Stimulated activated CD4-positive, alpha-beta T cell treated with anti-CD3 and anti-CD28 coated beads, Interleukin-4, amount 100 ng/mL, for 1 hour (primary cell): ENCODE results near the gene PLPP7.

ENCODE experiments used
- DNase-seq: peaks from one replicate; pipeline ENCODE4 v3.0.0-alpha.2; 2020

Gene PLPP7

DNA sequence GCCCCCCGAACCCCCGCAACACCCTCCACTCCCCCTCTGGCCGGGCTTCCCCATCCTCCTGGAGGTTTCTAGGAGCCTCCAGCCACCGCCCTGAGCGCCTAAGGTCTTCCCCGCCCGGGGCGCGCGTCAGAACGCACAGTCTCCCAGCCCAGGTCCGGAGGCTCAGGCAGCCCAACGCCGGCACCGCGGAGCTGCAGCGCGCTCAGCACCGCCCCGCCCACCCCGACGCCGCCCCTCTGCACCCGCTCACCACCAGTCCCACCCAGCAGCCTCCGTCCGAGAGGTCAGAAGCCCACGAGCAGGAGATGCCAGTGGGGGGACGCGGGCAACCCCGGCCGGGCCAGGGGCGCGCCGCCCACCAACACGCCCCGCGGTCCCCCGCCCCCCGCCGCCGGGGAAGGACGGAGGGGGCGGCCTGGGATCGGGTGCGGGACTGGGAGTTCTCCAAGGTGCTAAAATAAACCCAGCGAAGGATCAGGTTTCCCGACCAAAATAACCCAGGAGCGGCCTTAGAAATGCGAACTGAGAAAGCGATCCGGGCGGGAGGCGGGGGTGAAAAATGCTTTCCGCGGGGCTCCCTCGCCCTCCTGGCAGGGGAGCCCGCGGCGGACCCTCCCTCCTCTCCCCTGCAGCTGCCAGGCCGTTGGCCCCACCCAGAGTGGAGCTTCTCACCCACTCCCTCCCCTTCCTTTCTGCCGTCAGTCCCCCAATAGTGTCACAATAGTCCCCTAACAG is 6.7 kb upstream of the PLPP7 start:
- DNase-seq = no peak

DNA sequence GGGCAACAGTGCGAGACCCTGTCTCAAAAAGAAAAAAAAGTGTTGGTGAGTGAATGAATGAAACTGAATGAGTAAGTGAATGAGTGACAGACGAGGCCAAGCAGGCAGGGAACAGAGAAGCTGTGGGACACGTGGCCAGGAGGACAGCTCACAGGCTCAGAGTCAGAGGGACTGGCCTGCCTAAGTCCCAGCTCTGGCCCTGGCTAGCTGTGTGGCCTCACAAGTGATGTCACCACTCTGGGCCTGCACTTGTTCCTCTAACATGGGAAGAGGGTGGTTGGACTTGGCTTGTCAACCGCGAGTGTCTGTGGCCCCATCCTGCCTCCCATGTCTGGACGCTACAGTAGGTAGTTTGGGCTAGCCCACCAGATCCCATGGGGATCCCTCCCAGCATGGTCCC is 4.7 kb upstream of the PLPP7 start:
- DNase-seq = no peak

DNA sequence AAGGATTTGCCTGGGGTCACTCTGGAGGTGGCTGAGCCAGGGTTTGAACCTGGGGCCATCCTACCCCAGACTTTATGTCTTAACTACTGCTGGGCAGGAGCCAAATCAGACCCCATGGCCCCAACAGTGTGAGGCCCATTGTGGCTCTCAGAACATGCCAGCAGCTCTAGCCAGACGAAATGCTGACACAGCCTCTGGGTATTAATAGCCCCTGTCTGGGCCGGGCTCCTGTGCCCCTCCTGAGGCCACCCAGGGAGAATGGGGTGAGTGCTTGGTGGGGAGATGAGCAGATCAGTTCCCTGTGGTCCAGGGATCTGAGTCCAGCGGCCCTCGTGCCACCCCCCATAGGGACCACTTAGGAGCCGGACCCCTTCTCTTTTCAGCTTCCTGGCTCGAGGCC is 2.2 kb upstream of the PLPP7 start:
- DNase-seq = no peak

DNA sequence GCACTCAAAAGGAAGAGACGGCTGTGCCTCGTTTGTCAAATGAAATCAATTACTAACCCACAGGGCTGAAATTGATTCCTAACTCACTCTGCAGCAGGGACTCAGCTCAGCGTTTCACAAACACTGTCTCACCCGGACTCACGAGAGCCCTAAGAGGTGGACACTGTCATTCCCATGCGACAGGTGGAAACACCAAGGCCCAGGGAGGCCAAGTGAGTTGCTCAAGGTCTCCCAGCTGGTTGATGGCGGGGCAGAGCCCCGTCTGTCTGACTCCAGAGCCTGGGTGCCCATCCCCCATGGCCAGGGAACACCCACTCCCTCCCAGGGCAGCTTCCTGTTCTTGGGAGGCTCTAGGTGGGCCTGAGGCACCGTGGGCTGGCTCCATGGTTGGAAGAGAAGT is 1.3 kb upstream of the PLPP7 start:
- DNase-seq = no peak

DNA sequence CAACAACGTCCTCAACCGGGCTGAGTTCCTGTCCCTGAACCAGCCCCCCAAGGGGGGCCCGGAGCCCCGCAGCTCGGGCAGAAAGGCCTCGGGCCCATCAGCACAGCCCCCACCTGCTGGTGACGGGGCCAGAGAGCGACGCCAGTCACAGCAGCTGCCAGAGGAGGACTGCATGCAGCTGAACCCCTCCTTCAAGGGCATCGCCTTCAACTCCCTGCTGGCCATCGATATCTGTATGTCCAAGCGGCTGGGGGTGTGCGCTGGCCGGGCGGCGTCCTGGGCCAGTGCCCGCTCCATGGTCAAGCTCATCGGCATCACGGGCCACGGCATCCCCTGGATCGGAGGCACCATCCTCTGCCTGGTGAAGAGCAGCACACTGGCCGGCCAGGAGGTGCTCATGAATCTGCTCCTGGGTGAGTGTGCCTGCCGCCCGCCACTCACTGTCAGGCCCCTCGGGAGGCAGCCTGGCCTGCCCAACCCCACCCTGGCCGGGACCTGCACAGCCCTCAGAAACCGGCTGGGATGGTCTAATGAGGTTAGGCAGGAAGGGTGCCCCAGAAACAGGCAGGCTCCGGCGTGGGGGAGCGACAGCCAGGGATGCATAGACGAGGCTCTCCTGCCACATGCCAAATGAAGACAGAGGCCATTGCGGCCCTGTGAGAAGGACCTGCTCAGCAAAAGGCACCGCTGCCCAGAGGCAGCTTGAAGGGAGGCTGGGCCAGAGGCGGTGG is 678 bp downstream of the PLPP7 start:
- no peak for DNase-seq

DNA sequence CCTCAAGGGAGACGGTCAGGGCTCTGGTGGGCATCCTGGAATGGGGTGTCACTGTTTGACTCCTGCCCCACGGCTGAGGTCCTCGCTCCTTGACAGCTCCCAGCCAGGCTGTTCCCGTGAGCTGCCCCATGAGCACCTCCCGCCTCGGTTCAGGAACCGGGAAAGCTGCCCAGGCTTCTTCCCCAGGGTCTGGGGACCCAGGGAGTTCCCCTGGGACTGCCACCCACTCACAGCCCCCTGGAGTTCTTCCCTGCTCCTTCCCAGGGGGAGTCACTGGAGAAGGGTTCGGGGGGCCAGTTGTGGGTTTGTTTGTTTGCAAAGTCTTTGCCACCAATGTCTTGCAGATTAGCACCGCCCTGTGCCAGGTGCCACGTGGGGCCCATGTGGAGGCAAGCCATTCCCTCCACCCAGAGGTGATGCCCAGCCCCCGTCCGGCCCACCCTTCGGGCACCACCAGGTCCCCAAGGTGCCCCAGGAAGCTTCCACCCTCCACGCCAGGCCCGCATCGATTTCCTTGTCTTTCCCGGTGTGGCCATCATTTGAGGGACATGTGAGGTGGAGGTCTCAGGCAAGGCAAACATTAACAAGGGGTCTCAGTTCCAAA is 1.3 kb downstream of the PLPP7 start:
- DNase-seq = no peak

DNA sequence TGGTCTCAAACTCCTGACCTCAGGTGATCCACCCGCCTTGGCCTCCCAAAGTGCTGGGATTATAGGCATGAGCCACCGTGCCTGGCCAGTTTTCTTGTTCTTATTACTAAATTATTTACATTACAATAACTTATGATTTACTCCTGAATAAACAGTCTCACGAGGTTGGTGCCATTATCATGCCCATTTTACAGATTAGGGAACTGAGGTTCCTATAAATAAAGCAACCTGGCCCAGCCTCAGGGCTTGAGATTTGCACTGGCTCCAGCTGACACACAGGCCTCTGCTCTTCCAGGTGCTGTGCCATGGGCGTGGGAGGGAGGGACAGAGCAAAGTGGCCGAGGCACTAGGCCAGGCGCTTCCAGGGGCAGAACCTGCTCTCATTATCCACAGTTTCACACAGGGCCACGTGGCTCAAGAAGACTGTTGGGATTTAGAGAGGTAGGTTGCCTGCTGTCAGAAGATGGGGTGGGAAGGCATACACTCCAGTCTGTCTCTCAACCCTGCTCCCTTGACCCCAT is 2.3 kb downstream of the PLPP7 start:
- no peak for DNase-seq

DNA sequence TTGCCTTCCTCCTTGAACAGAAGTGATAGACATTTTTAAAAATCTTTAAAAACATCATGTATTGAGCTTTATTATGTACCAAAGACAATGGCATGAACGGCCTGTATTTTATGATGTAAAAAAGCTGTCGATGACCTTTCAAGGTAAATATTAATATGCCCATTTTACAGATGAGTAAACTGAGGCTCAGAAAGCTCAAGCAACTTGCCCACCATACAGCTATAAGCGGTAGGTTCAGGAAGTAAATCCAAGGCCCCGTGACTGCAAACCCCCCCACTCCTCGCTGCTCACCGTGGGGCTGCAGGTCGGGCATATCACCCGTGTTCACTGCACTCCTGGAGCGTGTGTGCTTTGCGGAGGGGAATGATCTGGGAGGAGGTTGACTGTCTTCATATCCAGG is 3.4 kb downstream of the PLPP7 start:
- no peak for DNase-seq

DNA sequence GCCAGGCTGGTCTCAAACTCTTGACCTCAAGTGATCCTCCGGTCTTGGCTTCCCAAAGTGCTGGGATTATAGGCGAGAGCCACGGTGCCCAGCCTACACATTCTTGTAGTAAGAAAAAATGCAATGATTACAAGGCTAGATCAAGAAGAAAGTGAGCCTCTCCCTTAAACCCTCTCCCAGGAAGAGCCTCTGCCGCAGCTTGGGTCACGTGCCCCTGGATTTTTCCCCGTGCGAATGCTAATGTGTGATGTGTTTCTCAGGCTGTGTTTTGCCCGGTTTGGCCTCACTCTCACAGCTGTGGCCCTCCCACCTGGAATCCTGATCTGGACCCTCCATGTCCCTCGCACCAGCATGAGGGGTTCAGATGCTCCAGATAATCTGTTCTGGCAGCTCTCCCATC is 6.9 kb downstream of the PLPP7 start:
- DNase-seq = no peak

DNA sequence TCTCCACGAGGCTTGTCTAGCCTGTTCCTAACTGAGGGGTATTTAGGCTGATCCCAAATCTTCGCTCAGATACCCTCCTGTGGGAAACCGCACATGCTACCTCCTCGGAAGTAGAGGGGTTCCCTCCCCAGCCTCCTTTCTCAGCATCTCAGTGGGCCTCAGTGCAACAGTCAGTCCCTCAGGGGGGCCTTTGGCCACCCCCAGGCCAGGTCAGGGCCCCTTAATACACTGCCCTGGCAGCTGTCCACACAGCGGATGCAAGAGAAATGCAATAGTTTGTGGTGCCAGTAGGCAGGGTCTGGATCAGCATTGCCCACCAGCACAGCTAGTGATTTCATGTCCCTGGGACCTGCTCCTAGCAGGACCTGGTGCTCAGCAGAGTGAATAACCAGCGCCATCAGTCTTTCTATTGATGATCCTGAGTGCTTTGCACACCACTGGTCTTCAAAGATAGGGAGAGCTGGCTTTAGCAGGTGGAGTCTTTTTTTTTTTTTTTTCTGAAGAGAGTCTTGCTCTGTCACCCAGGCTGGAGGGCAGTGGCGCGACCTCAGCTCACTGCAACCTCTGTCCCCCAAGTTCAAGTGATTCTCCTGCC is 7.5 kb downstream of the PLPP7 start:
- DNase-seq = no peak

DNA sequence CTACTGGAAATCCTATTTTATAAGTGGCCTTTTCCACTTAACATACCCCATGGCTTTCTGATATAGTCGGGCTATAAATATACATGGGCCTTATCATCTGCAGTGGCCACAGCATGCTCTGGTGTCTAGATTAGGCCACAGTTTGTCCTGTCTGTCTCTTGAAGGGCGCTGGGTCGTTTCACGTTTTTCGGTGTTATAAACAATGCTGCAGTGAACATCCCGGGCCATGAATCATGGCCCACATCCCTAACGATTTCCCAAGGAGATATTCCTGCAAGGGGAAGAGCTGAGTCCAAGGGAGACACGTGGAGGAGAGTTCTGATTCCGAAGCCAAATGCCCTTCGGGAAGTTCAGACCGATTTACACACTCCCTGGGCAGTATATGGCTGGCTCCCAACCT is 8.4 kb downstream of the PLPP7 start:
- DNase-seq = no peak

DNA sequence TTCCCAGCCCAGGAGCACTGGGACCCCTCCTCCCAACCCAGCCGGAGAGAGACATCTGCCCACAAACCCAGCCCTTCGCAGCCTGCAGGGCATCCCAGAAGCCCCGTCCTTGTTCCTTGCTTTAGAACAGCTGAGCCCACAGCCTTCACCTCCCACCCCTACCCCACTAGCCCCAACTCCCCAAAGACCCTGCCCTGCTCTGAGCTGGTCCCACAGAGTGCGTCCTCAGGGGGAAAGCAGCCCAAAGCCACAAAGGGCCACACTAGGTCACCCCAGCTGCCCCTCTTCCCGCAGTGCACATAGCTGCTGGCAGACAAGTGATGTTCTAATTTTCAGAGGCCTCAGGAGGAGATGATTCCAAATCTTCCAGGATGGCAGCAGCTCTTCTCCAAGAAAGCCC is 8.8 kb downstream of the PLPP7 start:
- no peak for DNase-seq

DNA sequence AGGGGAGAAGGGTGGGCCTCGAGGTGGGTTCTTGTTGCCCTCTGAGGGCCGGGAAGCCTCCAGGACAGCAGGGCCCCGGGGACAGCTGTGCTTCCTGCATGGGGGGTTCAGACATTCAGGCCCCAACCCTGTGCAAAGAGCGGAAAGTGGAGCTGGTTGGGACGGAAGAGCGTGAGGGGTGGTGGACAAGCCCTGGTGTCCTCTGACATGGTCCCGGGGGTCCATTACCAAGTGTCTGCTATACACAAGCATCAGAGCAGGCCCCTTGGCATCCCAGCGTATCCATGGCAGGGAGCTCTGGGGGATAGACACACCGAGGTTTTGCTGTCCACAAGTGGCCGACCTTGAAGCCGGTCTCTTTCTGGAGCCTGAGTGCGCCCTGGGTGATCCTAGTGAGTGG is 9.3 kb downstream of the PLPP7 start:
- no peak for DNase-seq

DNA sequence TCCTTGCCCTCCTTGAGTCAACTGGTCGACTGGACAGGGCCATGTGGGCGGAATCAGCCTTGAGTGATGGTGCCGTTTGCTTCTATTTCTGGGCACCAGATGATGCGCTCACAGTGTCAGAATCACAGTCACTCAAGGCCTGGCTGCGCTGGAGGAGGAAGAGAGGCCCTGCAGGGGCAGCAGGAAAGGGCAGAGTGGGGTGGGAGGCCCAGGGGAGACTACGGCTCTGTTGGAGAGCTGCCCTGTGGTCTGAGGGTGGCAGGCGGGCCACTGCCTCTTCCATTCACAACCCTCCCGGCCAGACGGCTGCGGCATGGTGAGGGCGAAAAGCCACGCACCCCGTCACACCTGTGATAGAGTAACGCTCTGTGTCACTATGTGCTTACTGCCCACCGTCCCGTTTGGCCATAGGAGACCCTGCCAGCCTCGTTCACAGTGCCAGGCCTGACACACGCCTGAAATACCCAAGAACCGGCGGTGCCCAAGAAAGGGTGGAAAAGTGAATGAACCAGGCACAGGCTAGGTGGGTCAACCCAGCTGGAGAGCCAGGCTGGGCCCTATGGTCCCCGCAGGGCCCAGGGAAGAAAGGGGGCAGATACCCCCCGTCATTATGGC is 9.9 kb downstream of the PLPP7 start:
- DNase-seq = no peak

DNA sequence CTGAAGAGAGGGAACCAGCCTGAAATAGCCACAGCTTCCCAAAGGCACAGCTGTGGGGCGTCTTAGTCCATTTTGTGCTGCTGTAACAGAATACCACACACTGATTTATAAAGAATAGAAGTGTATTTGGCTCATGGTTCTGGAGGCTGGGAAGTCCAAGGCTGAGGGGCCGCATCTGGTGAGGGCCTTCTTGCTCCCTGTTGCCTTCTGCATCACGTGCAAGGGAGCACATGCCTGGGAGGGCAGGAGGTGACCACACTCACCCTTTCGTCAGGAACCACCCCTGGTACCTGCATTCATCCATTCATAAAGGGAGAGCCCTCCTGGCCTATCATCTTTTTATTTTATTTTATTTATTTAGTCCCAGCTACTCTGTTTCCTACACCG is 10.4 kb downstream of the PLPP7 start:
- DNase-seq = no peak

DNA sequence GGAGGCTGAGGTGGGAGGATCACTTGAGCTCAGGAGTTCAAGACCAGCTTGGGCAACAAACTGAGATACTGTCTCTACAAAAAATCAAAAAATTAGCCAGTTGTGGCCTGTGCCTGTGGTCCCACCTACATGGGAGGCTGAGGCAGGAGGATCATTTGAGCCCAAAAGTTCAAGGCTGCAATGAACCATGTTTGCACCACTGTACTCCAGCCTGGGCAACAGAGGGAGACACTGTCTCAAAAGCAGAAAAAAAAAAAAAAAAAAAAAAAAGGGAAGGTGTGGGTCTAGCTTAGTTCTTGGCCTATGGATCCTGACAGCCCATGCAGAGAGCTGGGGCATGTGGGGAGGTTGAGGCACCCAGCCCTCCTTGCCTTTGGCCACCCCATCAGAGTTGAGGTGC is 10.9 kb downstream of the PLPP7 start:
- no peak for DNase-seq

DNA sequence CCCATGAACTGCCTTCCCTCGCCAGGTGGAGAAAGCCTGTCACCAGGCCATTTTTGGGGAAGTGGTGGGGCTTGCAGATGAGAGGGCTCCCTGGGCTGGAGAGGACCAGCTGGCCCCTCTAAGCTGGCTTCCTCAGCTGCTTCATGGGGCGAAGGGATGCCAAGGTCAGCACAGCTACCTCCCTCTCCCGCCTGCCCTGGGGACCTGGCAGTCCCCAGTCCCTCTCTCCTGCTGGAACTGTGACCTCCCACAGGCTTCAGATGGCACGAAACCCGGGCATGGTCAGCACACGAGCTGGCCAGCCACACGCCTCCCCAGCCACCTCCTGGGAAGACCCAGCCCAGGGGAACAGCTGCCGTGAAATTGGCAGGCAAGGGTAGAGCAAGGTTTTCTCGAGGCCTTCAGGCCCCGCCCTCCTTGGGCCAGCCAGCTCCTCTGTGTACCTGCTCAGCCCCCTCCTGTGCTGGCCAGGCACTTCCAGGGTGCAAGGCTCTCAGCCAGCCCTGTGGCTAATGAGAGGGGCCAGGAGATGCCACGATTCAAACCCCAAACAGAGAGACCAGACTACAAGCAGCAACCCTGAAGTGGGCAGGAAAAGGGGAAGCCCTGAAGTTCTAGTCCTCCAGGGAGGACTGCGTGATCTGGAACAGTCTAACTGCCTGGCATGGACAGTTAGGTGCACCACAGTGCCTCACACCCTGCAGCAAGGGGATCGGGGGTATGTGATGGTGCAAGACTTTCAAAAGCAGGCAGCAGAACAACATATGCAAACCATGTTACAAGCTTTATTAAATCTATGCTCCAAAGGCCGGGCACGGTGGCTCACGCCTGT is 12.9 kb downstream of the PLPP7 start:
- DNase-seq = no peak

DNA sequence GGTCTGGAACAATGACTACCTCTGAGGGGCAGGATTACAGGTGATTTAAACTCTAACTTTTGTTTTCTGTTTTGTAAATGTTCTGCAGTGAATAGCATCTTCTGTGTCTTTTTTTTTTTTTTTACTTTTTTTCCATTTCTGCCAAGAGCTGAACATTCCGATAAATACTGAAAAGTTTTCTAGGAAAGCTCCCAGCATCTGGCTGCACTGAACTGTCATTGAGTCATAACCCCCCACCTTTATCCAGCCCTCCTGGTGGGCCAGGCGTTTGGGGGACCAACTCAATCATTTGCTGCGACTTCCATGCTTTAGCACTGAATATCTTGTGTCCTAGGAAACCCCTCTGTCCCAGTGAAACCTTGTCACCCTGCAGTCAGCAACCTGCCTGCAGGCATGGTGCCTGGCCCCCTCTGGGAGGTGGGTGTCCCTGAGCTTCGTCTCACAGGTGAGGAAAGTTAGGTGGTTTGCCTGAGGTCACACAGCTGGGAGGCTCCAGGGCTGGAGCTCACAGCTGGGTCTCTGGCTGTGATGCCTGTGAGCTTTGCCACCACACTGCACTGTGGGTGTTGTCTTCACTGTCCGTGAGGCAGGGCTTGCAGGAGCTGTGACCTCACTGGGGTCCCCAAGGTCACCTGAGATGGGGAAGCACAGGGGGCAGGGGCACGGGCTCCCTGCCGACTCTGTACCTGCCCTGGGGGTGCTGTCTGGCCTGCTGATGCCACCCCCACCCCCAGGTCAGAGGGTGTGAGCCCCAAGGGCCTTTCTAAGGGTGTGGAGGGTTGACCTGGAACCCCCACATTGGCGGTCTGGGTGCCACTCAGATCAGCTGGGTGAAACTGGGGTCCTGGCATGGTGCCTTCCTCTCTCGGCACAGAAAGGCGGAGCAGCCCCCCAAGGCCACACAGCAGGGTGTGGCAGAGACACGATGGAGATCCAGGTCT is 14.1 kb downstream of the PLPP7 start:
- DNase-seq = no peak

DNA sequence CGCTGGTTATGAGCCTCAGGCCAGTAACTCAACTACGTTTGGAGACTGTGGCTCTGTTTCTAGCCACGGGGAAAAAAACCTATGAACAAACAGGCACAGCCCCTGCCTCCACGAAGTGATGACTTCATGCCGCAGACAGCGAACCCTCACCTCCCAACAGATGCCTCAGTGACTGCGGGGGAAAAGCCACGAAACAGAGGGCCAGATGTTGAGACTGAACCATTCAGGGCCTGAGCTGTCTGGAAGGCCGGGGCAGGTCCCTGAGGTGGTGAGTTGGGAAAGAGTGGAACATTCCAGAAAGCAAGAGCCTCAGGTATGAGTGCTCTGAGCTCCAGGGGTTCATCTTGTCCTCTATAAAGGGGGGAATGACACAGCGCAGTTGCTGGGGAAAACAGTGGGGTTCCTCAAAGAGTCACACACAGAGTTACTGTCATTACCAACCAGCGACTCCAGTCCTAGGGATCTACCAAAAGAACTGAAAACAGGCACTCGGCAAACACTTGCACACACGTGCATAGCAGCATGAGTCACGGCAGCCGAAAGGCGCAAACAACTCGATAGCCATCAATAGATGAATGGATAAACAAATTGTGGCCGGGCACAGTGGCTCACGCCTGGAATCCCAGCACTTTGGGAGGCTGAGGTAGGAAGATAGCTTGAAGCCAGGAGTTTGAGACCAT is 15.3 kb downstream of the PLPP7 start:
- DNase-seq = no peak

DNA sequence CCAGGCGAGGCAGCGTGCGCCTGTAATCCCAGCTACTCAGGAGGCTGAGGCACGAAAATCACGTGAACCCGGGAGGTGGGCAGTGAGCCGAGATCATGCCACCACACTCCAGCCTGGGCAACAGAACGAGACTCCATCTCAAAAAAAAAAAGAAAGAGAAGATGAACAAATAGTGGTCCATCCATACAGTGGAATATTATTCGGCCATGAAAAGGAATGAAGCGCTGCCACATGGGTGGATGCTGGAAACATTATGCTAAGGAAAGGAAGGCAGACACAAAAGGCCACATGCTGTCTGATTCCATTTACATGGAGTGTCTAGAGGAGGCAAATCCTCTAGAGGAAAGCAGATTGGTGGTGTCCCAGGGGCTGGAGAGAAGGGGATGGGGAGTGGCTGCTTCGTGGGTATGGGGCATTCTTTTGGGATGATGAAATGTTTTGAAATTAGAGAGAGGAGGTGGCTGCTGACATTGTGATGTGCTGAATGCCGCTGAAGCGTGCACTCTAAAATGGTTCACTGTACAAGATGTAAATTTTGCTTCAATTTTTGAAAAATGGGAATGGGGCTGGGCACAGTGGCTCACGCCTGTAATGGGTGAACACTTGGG is 17.0 kb downstream of the PLPP7 start:
- DNase-seq = no peak
